HAP-1 (cell line): ENCODE measurements around the gene KCMF1.
A peak's percentile ranks its signal among the peaks of the same experiment; 100 is the strongest.

Experiments
- DNase-seq, 2 experiments: peaks; one replicate each; pipeline ENCODE4 v3.0.0-alpha.2; 2016 to 2020; ENCODE audit warnings: low spot score in 2 of 2
- H3K27me3 ChIP-seq: fragments of 250-450 bp; sonication (Bioruptor Pico); 2 replicates; pipeline ENCODE4 v1.5.1; 2020; ENCODE audit warnings: low read depth, mild to moderate bottlenecking, moderate library complexity
- H3K36me3 ChIP-seq: fragments of 250-450 bp; sonication (Bioruptor Pico); replicated peaks from 2 replicates; pipeline ENCODE4 v1.5.1; 2020; ENCODE audit warnings: mild to moderate bottlenecking
- H3K4me1 ChIP-seq: fragments of 250-450 bp; sonication (Bioruptor Pico); 2 replicates; pipeline ENCODE4 v1.5.1; 2020; ENCODE audit warnings: mild to moderate bottlenecking
- H3K4me3 ChIP-seq: fragments of 250-450 bp; sonication (Bioruptor Pico); 2 replicates; pipeline ENCODE4 v1.5.1; 2020; ENCODE audit warnings: mild to moderate bottlenecking, moderate library complexity
- H3K9me3 ChIP-seq: fragments of 250-450 bp; sonication (Bioruptor Pico); 2 replicates; pipeline ENCODE4 v1.5.1; 2020; ENCODE audit warnings: mild to moderate bottlenecking, moderate library complexity
- in situ Hi-C: fragments of 300-500 bp; cut with MboI; formaldehyde crosslinking; loops from 3 replicates; pipeline ENCODE4 v1.14.3; 2020; ENCODE audit warnings: low sequenced_read_pairs, inconsistent platforms, mixed read lengths

Gene KCMF1

DNA sequence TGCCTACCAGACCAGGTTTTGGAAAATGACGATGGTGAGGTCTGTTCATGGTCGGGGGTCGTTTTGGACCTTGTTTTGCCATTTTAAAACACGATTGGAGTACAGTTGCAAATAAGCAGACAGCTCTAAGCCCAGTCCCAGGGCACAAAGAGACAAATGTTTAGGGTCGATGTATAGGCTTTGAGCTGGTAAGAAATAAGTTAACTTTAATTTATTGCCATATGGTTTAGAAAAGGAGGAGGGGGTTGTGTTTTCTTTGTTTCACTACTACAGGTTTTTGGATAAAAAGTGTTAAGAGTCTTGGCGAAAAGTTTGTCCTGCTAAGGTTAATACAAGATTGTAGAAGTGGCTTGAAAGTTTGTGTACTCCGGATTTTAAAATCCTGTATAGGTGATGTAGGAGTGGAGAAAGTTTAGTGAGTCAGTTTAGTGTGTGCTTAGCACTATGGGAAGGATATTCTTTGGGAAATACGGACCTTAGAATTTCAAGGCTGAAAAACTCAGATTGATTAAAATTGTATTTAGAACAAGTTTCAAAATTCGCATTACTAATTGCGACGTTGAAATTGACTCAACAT is 1.3 kb downstream of the KCMF1 start:
- Histone ChIP-seq H3K4me3 (peak overlapping the region; percentile 61), H3K36me3 (peaks cover 4% of the 10 kb centered on the region; the same call in 1 of the 2 replicates), H3K4me1 (peaks cover 4% of the 10 kb centered on the region; the same call in 1 of the 2 replicates), H3K27me3 (no peaks in the 10 kb centered on the region), H3K9me3 (no peaks in the 10 kb centered on the region)
- in situ Hi-C loops: no loop called here
- peak in 1 of 2 experiments; percentile 11 for DNase-seq

DNA sequence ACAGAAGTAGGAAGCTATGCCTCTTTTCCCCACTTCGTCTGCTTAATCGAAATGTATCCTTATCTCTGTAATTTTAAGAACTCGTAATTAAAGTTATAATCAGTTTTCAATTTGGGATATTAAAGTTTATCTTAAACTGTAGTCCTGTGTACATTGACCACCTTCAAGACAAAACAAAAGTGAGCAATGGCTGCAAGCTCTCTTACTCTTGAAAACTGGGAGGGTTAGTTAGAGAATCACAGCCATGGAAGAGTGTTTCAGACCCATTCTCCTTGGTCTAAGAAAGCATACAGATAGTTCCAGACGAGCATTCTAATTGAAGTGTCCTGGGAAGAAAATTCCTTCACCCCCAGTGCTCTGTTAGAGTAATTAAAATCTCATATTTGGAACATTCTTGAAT is 2.0 kb downstream of the KCMF1 start:
- H3K4me1 ChIP-seq: peaks cover 4% of the 10 kb centered on the region; the same call in 1 of the 2 replicates
- no peaks in the 10 kb centered on the region for H3K9me3 ChIP-seq
- no peak for DNase-seq
- in situ Hi-C loops: no loop called here
- H3K4me3 ChIP-seq: peak overlapping the region; percentile 61
- H3K36me3 ChIP-seq: peaks cover 2% of the 10 kb centered on the region; the same call in 1 of the 2 replicates
- H3K27me3 ChIP-seq: no peaks in the 10 kb centered on the region

DNA sequence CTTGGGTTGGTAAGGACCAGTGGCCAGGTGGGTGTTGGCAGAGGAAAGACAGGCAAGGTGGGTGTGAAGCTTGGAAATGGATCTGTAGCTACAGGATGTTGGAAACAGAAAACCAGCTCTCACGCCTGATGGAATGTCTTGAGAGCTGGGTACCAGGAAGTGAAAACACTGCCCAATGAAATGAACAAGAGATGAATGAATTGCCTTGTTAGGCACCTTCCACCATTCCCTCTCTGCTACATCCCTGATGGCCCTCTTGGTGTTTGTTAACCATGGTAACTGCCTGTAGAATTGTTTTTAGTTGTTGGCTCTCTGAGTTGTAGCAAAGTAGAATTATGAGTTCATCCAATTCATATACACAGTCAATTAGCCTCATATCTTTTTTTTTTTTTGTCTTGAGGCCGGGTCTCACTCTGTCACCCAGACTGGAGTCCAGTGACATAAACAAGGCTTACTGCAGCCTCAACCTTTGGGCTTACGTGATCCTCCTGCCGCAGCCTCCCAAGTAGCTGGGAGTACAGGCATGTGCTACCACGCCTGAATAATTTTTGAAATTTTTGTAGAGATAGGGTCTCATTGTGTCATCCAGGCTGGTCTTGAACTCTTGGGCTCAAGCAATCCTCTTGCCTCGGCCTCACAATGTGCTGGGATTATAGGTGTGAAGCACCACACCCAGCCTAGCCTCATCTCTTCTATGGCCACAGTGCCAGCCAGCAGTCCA is 9.5 kb downstream of the KCMF1 start:
- in situ Hi-C loops: no loop called here
- H3K36me3 ChIP-seq: no peaks in the 10 kb centered on the region

DNA sequence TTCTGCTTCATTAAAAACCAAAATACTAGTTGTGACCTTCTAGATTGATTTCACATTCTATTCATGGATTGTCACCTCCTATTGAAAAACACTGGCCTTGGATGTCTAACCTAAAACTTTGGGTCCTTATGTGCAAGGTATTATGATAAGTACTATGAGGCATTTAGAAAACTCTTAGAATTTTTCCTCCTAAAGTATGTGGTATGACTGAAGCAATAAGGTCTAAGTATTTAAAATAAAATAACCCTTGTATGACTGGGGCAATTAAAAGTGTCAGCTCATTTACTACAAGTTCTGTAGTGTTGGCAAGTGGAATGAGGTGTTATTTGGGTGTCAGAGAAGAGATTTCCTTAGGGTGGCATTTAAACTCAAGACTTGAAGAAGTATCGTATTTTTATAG is 15.1 kb downstream of the KCMF1 start:
- H3K9me3 ChIP-seq: no peaks in the 10 kb centered on the region
- no peak for DNase-seq
- 0 out of 2 replicates have a peak, but pooled peaks cover 3% of the 10 kb centered on the region for H3K36me3 ChIP-seq
- H3K4me3 ChIP-seq: no peak overlapping the region
- peaks cover 3% of the 10 kb centered on the region; the same call in 1 of the 2 replicates for H3K4me1 ChIP-seq
- in situ Hi-C loops: no loop called here
- H3K27me3 ChIP-seq: no peaks in the 10 kb centered on the region

More for the DNA sequence above, 9.5 kb downstream of the KCMF1 start:
- DNase-seq: no peak
- H3K27me3 ChIP-seq: no peaks in the 10 kb centered on the region
- no peak overlapping the region for H3K4me3 ChIP-seq
- H3K4me1 ChIP-seq: no peaks in the 10 kb centered on the region; the same call in 1 of the 2 replicates
- H3K9me3 ChIP-seq: no peaks in the 10 kb centered on the region

DNA sequence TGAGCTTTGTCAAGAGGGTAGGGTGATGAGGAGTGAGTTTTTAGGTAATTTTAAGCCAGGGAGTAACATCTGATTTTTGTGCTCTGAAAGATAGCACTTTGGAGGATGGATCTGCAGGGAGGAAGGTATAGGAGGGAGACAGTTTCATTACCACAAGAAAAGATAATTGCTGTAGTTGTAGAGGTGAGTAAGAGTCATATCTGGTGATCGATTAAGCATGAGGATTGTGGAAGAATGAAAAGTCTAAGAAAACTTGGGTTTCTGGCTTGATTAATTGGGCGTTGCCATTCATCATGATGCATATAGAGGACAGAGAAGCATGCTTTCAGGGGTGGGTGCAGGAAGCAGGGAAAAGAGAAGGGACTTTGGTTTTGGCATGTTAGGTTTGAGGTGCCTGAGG is 18.5 kb downstream of the KCMF1 start:
- no peaks in the 10 kb centered on the region for H3K27me3 ChIP-seq
- H3K36me3 ChIP-seq: 0 out of 2 replicates have a peak, but pooled peaks cover 3% of the 10 kb centered on the region
- in situ Hi-C loops: no loop called here
- DNase-seq: no peak
- no peaks in the 10 kb centered on the region for H3K9me3 ChIP-seq
- H3K4me1 ChIP-seq: peaks cover 3% of the 10 kb centered on the region; the same call in 1 of the 2 replicates
- H3K4me3 ChIP-seq: no peak overlapping the region

DNA sequence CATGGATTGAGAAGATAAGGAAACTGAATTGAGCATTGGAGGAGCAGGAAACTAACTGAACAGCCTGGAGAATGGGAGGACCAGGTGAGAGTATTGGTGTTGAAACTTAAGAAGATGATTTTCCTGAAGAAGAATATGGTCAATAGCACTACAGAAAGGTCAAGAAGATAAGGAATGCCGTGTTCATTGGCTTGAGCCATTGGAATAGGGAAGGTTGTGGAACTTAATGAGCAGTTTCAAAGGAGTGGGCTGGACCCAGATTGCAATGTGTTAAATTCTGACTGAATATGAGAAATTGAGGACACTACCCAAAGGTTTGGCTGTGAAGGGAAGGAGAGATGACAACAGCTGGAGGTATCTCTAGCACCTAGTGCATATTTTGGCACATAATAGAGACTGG is 19.0 kb downstream of the KCMF1 start:
- no peak for DNase-seq
- Histone ChIP-seq H3K27me3 (no peaks in the 10 kb centered on the region), H3K36me3 (0 out of 2 replicates have a peak, but pooled peaks cover 3% of the 10 kb centered on the region), H3K4me3 (no peak overlapping the region), H3K4me1 (peaks cover 3% of the 10 kb centered on the region; the same call in 1 of the 2 replicates), H3K9me3 (no peaks in the 10 kb centered on the region)
- in situ Hi-C loops: no loop called here

DNA sequence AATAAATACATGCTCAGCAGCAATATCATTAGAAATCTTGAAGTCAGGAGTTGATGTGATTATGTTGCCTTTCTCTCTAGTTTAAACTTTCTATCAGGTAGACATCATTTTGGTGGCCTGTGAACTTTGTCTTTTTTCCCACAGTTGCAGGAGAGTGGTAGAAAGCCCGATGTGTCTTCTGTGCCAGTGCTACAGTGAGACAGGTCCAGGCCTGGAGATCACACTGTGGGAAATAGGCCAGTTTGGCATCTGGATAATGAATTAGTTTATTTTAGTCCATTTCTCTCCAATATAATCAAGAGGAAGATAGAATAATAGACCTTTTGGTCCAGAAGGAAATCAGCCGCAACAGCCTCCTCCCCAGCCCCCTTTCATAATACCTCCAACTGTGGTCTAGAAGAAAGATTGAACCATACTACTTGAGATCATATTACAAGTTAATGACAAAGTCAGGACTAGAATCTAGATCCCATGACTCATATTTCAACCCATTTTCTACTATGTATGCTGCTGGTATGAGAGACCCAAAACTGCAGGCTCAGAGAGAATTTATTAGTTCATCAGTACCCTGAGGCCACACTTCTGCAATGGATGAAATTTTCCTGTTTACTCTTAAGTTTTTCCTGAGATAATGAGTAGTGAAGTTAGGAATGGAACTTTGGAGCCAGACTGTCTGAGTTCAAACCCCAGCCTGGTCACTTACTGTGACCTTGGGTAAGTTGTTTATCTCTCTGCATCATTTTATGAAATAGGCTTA is 20.6 kb downstream of the KCMF1 start:
- H3K9me3 ChIP-seq: no peaks in the 10 kb centered on the region
- peaks cover 3% of the 10 kb centered on the region; the same call in 1 of the 2 replicates for H3K4me1 ChIP-seq
- H3K27me3 ChIP-seq: no peaks in the 10 kb centered on the region
- no peak overlapping the region for H3K4me3 ChIP-seq
- in situ Hi-C loops: no loop called here
- 0 out of 2 replicates have a peak, but pooled peaks cover 3% of the 10 kb centered on the region for H3K36me3 ChIP-seq
- no peak for DNase-seq

DNA sequence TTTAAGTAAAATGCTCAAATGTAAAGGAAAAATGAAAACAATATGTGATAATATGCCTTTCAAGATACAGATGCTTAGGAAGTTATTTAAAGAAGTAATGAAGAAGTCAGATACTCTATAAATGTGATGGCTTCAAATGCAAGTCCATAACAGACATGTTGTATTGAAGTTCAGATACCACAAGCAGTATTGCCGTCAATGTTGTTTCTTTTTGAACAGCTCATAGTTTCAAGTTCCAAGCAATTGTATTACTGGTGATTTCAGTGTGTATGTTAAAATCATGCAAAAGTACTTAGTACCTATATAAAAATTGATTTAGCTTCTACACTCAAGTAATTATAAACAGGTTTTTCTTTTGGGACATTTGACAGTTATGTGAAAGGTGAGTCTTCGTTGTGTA is 24.9 kb downstream of the KCMF1 start:
- no peak for DNase-seq
- no peaks in the 10 kb centered on the region for H3K27me3 ChIP-seq
- in situ Hi-C loops: no loop called here
- H3K36me3 ChIP-seq: no peaks in the 10 kb centered on the region
- H3K4me1 ChIP-seq: no peaks in the 10 kb centered on the region
- H3K4me3 ChIP-seq: no peak overlapping the region
- no peaks in the 10 kb centered on the region for H3K9me3 ChIP-seq

DNA sequence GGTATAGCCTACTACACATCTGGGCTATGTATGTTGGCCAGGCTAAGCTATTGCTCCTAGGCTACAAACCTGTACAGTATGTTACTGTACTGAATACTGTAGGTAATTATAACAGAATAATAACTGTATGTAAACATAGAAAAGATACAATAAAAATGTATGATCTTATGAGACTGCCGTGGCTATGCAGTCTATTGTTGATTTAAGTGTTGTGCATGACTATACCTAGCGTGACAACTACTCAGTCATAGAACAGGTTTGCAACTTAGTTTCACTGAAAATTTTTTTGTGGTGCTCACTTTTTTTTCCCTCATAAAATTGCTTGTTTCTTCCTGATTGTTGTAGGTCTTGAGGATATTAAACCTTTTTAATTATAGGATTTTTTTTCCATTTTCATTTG is 25.9 kb downstream of the KCMF1 start:
- no peak for DNase-seq
- H3K9me3 ChIP-seq: no peaks in the 10 kb centered on the region
- H3K4me1 ChIP-seq: no peaks in the 10 kb centered on the region
- no peak overlapping the region for H3K4me3 ChIP-seq
- H3K36me3 ChIP-seq: no peaks in the 10 kb centered on the region
- H3K27me3 ChIP-seq: no peaks in the 10 kb centered on the region
- in situ Hi-C loops: no loop called here

DNA sequence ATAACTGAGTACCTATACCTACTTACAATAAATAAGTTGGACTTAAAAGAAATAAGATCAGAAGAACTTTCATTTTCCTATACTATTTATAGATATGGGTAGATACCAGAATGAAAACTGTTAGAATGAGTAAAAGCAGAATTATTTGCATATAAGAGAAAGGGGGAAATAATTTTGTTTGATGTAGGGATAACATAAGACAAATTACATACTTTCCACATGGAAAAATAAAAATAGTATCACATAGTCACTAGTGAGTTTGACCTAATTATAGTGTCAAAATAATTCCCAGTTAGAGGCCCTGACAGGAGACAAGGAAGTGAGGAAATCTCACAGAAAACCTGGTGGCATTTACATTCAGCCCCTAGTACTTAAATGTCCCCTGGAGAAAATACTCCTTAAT is 28.6 kb downstream of the KCMF1 start:
- no peaks in the 10 kb centered on the region for H3K9me3 ChIP-seq
- no peaks in the 10 kb centered on the region for H3K27me3 ChIP-seq
- in situ Hi-C loops: no loop called here
- no peak overlapping the region for H3K4me3 ChIP-seq
- H3K36me3 ChIP-seq: no peaks in the 10 kb centered on the region
- no peaks in the 10 kb centered on the region for H3K4me1 ChIP-seq
- no peak for DNase-seq

DNA sequence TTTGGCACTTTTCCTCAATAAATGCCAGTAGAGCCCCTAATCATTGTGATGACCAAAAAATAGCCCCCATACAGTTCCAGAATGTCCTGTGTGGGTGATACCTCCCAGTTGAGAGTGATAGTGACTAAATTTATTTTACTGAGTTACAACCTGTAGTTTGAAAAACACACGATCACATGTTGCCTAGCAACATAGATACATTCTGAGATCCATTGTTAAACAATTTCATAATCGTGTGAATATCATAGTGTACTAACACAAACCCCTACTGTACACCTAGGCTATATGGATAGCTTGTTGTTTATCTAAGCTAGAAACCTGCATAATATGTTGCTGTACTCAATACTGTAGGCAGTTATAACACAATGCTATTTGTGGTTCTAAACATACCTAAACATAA is 30.6 kb downstream of the KCMF1 start:
- in situ Hi-C loops: no loop called here
- no peak for DNase-seq
- H3K9me3 ChIP-seq: no peaks in the 10 kb centered on the region
- no peak overlapping the region for H3K4me3 ChIP-seq
- no peaks in the 10 kb centered on the region; the same call in 1 of the 2 replicates for H3K36me3 ChIP-seq
- no peaks in the 10 kb centered on the region for H3K27me3 ChIP-seq
- H3K4me1 ChIP-seq: no peaks in the 10 kb centered on the region

DNA sequence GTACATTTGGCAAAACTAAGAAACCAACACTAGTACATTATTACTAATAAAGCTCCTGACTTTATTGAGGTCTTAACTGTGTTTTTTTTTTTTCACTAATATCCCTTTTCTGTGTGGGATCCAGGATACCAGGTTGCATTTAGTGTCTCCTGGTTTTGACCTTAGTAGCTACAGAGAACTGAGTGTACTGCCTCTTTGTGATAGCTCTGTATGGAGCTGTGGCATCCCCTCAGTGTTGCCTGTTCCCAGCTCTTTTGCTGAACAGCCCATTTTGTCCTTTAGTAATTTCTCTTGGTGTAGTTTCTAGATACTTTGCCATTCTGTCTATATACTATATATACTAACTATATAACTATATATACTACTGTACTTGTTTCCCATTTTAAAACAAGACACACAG is 31.6 kb downstream of the KCMF1 start:
- no peaks in the 10 kb centered on the region; the same call in none of the 2 replicates for H3K36me3 ChIP-seq
- no peak for DNase-seq
- no peaks in the 10 kb centered on the region for H3K9me3 ChIP-seq
- no peak overlapping the region for H3K4me3 ChIP-seq
- in situ Hi-C loops: no loop called here
- H3K27me3 ChIP-seq: no peaks in the 10 kb centered on the region
- no peaks in the 10 kb centered on the region for H3K4me1 ChIP-seq

DNA sequence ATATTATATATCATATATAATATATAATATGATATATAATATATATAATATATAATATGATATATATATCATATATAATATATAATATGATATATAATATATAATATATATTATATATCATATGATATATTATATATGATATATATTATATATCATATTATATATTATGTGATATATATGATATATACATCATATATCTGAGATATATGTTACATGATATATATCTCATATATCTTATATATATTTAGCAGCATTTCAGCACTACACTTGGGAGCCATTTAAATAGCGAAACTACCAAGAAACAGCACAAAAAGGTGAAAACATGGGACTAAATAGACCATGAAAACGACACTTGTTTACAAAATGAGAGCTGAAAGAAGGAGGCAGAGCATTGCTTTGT is 37.3 kb downstream of the KCMF1 start:
- Histone ChIP-seq H3K4me1 (no peaks in the 10 kb centered on the region), H3K36me3 (peaks cover 4% of the 10 kb centered on the region), H3K27me3 (no peaks in the 10 kb centered on the region), H3K4me3 (no peak overlapping the region), H3K9me3 (no peaks in the 10 kb centered on the region)
- no peak for DNase-seq
- in situ Hi-C loops: no loop called here
